Measurements from ENCODE around the gene AK8. TPM values are rescaled to one million over a fixed set of nuclear protein-coding genes. Genes with fewer than 3 reads are reported as not detected.

AK8 gene
- total RNA-seq, 1 donor from 2014 or later: not detected

GRCh38 chr9:132809677-132810271 is 68.3 kb downstream of the AK8 start:
- intact Hi-C loops (cut with DNase I): loop anchor here (10.0 kb wide), 1 partner anchor 165 kb away; the partner anchor contains the start of gene GFI1B
- ATAC-seq (no peak), DNase-seq (ENCODE audit: missing footprints) (no peak)

GRCh38 chr9:132808645-132809044 is 69.4 kb downstream of the AK8 start:
- intact Hi-C loops (cut with DNase I): loop anchor here (10.0 kb wide), 1 partner anchor 166 kb away; the partner anchor contains the start of gene GFI1B
- no peak for ATAC-seq
- DNase-seq (ENCODE audit: missing footprints): no peak

GRCh38 chr9:132806723-132807421 is 71.2 kb downstream of the AK8 start:
- intact Hi-C loops (cut with DNase I): loop anchor here (10.0 kb wide), 1 partner anchor 168 kb away; the partner anchor contains the start of gene GFI1B
- ATAC-seq: no peak
- no peak for DNase-seq (ENCODE audit: missing footprints)

GRCh38 chr9:132806306-132806705 is 71.8 kb downstream of the AK8 start:
- DNase-seq (ENCODE audit: missing footprints) (no peak), ATAC-seq (no peak)
- intact Hi-C loops (cut with DNase I): loop anchor here (10.0 kb wide), 1 partner anchor 168 kb away; the partner anchor contains the start of gene GFI1B

DNA sequence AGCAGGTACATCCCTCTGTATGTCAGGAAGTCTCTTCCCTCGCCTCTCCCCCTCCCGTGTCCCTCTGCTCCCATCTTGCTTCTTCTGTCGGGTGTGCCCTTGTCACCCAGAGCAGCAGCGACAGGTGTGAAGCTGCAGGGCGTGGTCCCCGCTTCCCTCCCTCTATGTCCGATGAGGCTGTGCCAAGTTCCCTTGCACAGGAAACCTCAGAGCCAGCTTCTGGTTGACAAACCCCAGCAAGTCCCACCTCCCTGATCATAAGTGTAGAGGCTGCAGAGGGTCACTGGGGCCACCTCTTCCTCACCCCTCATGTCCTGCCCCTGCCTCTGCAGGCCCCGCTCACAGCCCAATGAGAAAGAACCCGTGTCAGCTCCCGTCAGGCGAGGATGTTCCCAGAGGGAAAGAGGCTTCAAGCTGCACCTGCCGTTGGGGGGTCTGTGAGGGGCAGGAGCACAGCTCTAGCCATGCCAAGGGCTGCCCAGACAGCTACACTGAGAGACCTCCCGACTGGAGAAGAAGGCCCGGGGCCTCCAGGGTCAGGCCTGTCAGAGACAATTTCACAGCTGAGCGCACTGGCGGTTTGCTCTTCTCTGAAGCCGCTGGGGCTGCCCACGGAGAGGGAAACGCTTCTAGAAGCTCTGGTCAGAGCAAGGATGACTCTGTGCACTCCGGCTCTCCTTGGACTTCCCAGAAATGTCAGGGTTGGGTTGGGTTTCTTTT is 73.3 kb downstream of the AK8 start:
- no peak for DNase-seq (ENCODE audit: missing footprints)
- ATAC-seq: no peak
- intact Hi-C loops (cut with DNase I): loop anchor here (5.0 to 10.0 kb wide), 2 partner anchors 170 to 227 kb away; partner anchors contain the start of gene GFI1B

GRCh38 chr9:132802121-132802795 is 75.8 kb downstream of the AK8 start:
- ATAC-seq (no peak), DNase-seq (ENCODE audit: missing footprints) (no peak)
- intact Hi-C loops (cut with DNase I): loop anchor here (5.0 to 10.0 kb wide), 2 partner anchors 173 to 225 kb away; partner anchors contain the start of gene GFI1B

DNA sequence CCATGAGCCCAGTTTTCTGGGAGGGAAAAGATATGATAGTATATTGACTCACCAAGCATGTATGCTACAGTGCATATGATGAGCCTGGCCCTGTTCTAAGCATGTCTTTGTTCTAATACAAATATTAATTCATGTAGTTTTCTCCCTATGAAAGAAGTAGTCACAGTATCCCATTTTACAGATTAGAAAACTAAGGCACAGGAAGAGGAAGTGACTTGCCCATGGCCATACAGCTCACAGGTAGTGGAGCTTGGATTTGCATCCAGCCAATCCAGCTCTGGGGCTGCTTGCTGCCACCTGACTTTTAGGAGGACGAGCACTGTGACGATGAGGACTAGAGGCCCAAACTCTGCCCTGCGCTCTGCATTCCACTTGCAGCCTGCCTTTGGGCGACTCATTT is 76.4 kb downstream of the AK8 start:
- DNase-seq (ENCODE audit: missing footprints) (no peak), ATAC-seq (no peak)
- intact Hi-C loops (cut with DNase I): loop anchor here (5.0 to 10.0 kb wide), 2 partner anchors 173 to 224 kb away; partner anchors contain the start of gene GFI1B

DNA sequence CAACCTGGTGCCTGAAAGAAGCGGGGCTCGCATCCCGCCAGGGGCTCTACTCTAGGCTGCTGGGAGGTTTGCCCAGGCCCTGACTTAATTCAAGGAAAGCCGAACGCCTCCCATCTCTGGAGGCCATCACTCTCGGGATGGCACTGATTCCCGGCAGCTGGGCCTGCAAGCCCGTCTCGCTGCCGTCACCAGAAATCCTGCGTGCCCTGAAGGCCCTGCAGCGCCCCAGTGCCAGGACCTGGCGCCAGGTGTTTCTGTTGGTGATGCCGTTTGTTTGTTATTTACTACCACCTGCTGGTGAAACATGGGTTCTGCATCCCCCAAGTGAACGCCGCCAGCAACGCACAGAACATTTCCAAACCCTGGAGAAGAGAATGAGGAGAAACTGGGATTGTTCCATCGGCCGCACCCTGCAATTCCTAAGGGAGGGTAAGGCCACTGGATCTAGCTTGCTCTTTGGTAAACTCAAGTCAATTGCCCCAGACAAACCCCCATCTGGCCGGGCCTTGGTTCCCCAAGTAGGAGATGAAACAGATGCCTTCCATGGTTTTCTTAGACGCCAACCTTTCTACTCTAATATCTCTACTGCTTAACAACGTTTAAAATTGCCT is 77.9 kb downstream of the AK8 start:
- intact Hi-C loops (cut with DNase I): loop anchor here (1.0 to 10.0 kb wide), 3 partner anchors 131 to 223 kb away; partner anchors contain the start of genes DDX31 and GFI1B
- peak; percentile 87 for DNase-seq (ENCODE audit: missing footprints)
- peak; percentile 73 for ATAC-seq

GRCh38 chr9:132798817-132799790 is 79.0 kb downstream of the AK8 start:
- peak; percentile 24 for ATAC-seq
- no peak for DNase-seq (ENCODE audit: missing footprints)
- intact Hi-C loops (cut with DNase I): loop anchor here (2.0 kb wide), 2 partner anchors 290 to 388 kb away; partner anchors contain the start of gene CFAP77

DNA sequence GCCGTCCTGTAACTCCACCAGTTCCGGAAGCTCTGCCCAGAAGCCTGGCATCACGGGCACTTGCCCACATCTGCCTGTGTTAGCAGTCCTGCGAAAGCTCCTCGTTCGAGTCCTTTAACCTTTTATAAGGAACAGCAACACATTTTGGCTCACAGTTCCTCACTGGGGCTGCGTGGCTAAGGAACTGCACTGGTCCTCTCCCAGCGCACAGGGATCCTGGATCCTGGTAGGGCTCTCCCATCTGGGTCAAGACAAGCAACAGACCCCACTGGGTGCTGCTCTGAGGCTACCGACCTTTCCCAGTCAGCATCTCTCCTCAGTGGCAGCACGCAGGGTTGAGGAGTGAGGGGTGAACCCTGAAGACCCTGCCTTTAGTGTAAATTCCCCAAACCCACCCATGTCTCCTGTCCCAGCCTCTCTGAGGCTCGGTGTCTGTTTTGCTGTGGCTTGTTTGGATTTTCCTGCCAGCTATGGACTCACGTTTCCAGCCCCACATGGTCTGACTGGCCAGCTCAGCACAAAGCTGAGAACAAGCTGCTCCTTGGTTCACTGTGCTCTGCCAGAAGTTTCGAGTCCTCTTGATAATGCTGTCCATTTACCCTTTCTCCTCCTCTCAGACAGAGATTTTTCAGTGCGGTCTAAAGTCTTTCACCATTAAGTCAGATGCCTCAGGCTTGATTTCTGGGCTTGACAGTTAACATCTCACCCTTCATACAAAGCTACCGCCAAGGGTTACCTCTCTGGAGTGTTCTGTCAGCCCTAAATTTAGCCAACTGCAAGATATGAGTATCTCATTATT is 80.0 kb downstream of the AK8 start:
- ATAC-seq (peak; percentile 66), DNase-seq (ENCODE audit: missing footprints) (no peak)

GRCh38 chr9:132795511-132796303 is 82.4 kb downstream of the AK8 start:
- no peak for ATAC-seq
- DNase-seq (ENCODE audit: missing footprints): no peak
- intact Hi-C loops (cut with DNase I): no loop called here

More for the DNA sequence above, 80.0 kb downstream of the AK8 start:
- intact Hi-C loops (cut with DNase I): loop anchor here (2.0 kb wide), 2 partner anchors 289 to 387 kb away; partner anchors contain the start of gene CFAP77

DNA sequence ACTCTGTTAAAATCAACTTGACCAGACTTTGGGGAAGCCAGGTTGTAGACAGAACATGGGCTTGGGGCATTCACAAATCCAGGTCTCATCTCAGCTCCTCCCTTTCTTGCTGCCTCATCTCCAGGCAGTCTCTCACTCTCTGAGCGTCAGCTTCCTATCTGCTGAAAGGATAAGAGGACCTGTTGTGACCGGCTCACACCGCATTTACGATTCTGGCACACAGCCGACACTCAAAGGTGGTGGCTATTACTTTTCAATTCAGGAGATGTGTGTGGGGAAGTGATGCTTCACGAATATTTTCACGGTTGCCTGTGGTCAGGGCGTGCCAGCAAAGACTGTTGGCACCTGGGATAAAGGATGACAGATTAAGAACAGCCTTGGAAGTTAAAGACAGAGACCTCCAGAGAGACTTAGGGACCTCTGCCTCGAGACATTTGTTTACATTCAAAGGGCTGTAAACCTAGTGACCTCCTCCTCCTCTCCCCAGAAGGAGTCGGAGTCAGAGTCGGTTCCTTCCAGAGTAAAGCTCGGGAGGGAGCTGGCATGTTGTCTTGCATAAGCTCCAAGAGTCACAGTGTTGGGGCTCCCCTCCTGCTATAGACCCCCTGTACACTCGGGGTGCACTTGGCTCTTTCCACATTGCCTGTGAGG is 83.2 kb downstream of the AK8 start:
- ATAC-seq: no peak
- no peak for DNase-seq (ENCODE audit: missing footprints)
- intact Hi-C loops (cut with DNase I): no loop called here

DNA sequence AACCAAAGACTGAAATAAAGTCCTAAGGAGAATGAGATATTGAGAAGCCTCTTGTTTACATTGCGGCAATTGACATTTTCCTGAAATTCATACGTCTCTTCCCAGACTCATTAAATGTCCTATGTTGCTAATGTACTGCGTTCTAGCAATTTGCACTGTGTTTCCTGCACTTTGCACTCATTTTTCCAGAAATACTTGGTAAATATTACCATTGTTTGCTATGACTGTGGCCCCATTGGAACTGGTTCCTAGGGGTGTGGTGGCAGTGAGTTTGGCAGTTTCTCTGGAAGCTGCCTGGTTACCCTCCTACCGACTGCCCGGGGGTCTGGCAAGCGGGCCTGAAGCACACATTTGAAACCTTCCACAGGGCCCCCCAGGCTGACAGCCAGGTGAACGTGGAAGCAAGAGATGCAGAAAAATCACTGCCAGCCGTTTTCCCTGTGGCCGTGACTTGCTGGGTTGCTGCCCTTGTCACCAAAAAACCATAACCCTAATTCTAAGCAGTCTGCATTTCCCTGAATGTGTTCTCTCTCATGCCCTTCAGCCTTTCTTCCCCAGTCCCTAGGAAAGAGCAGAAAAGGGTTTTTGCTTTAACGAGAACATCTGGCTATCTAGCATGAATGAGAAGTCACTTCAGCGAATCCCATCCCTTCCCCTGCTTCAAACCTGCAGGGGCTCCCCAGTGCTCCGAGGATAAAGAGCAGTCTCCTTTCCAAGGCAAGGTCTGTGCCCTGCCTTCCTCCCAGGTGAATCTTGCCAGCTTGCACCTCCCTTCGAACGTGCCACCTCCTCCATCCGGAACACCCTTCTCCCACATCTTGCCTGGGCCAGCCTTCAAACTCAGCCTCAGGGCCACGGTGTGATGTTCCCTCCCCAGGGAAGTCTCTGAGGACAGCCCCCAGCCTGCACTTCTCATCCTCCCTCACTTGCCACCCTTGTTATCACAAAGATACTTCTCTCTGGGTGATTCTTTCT is 84.2 kb downstream of the AK8 start:
- no peak for ATAC-seq
- intact Hi-C loops (cut with DNase I): no loop called here
- DNase-seq (ENCODE audit: missing footprints): no peak

DNA sequence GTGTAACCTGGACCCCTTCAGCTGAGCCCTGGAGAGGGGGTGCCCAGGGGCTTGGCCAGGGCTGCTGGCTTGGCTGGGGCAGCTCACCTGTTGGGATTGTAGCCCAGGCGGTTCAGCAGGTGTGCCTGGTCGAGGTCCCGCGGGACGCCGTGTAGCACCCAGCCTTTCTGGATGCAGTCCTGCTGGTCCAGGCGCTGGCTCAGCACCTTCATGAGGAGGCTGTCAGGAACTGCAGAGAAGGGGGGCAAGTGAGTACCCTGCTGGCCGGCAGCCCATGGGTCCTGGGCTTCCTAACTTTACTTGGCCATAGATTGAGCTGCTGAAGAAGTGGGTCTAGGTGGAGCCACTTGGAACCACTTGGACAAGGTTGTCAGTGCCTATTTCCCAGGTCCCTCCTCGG is 85.5 kb downstream of the AK8 start:
- intact Hi-C loops (cut with DNase I): no loop called here
- no peak for DNase-seq (ENCODE audit: missing footprints)
- no peak for ATAC-seq

Measured in Right ventricle myocardium inferior (tissue), 1 donor.